ENCODE results near the gene RYR2. TPM values are rescaled to one million over a fixed set of nuclear protein-coding genes. Genes with fewer than 3 reads are reported as not detected.
A peak's percentile ranks its signal among the peaks of the same experiment; 100 is the strongest.
"Not testable (repeated sequence)": the region's sequence is repeated elsewhere in the genome, so short reads cannot be mapped to it uniquely, and the experiment has no call there.

Gene RYR2
- total and polyA plus RNA-seq, 5 experiments from 2014 or later, result not detected

DNA sequence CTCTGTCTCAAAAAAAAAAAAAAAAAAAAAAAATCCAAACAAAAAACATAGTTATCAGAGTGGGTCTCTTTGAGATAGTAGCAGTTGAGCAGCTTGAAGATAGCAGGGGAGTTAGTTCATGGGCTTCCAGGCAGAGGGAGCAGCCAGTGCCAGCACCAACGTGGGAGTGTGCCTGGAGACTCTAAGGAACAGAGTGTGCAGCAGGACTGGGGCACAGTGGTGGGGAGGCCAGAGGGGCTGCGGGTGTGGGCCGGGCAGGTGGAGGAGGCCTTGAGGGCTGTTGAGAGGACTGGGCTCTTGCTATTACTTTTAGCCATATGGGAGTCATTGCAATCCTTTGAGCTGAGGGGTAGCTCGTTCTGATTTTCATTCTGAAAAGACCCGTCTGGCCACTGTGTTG is 63.8 kb downstream of the RYR2 start:
- peaks cover 3 to 31% (median 17%) of the 10 kb centered on the region in 5 donors for H3K27me3 Mint-ChIP-seq
- H3K4me3 Mint-ChIP-seq, result no peak overlapping the region
- peak overlapping the region in 1 of 10 donors; percentile 19 for H3K27ac Mint-ChIP-seq
- POLR2A ChIA-PET, result no interaction called here
- peaks cover 0 to 8% (median 0%) of the 10 kb centered on the region in 9 donors for H3K9me3 Mint-ChIP-seq
- no peaks in the 10 kb centered on the region for H3K36me3 Mint-ChIP-seq
- no peak for ATAC-seq
- no peaks in the 10 kb centered on the region for H3K4me1 Mint-ChIP-seq
- DNase-seq, result no peak

DNA sequence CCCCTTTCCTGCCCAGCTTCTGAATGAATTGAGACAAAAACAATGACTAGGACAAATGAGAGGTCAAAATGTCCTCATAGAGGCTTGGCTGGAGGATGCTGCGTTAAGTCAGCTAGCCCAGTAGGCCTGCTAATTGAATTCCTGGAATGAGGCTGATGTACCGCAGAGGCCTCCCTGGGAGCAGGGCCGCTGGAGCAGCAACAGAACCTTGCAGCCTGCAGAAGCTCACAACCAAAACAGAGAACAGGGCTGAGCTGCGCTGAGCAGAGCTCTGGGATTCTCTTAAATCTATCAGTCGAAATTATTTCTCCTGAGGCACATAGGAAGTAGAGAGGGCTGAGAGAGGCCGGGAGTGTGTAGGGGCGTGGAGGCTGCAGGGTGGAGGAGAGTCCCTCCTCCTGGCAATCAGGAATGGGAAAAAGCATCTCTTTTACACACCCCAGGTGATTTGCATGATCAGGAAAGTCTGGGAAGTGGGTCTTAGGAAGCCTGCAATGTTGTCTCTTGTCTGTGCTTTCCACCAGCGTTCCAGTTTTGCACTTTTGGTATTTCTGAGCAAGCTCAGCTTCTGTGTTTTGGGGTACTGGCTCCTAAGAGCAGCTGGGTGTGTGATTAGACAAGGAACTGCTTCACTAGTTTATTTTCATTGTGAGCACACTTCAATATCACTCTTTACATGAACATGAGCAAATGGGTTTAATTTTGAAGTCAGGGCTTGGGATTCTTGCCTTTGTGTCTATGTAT is 66.5 kb downstream of the RYR2 start:
- Mint-ChIP-seq H3K4me3 (no peak overlapping the region), H3K27ac (peak overlapping the region in 1 of 10 donors; percentile 66), H3K36me3 (no peaks in the 10 kb centered on the region), H3K4me1 (no peaks in the 10 kb centered on the region), H3K27me3 (peaks cover 4 to 40% (median 23%) of the 10 kb centered on the region in 5 donors), H3K9me3 (peaks cover 0 to 4% (median 0%) of the 10 kb centered on the region in 9 donors)
- POLR2A ChIA-PET, result no interaction called here
- ATAC-seq (no peak), DNase-seq (no peak)

DNA sequence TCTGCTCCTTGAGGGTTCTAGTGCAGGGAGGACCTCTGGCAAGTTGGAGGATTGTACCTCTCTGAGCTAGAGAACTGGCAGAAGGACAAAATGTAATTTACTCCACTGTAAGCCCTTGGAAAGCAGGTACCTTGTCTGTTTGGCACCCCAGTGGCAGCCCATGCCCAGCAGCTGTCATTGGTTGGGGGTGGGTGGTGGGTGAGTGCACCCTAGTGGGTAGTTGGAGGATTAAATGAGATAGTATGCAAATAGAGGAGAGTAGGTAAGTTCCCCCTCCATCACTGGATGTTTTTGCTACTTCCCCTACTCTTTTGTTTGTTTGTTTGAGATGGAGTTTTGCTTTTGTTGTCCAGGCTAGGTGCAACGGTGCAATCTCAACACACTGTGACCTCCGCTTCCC is 69.8 kb downstream of the RYR2 start:
- no peaks in the 10 kb centered on the region for H3K4me1 Mint-ChIP-seq
- no peaks in the 10 kb centered on the region for H3K36me3 Mint-ChIP-seq
- H3K4me3 Mint-ChIP-seq, result no peak overlapping the region
- H3K27me3 Mint-ChIP-seq, result peaks cover 0 to 12% (median 5%) of the 10 kb centered on the region in 5 donors
- ATAC-seq (no peak), DNase-seq (no peak)
- POLR2A ChIA-PET, result no interaction called here
- peaks cover 0 to 3% (median 0%) of the 10 kb centered on the region in 9 donors for H3K9me3 Mint-ChIP-seq
- no peak overlapping the region for H3K27ac Mint-ChIP-seq

- POLR2A ChIA-PET, result no interaction called here
- peaks cover 0 to 3% (median 0%) of the 10 kb centered on the region in 9 donors for H3K9me3 Mint-ChIP-seq
- H3K36me3 Mint-ChIP-seq, result no peaks in the 10 kb centered on the region
- H3K27ac Mint-ChIP-seq, result no peak overlapping the region
- H3K27me3 Mint-ChIP-seq, result peaks cover 0 to 12% (median 5%) of the 10 kb centered on the region in 5 donors
- H3K4me1 Mint-ChIP-seq, result no peaks in the 10 kb centered on the region
- DNase-seq (no peak), ATAC-seq (no peak)
- H3K4me3 Mint-ChIP-seq, result no peak overlapping the region
Observed at GRCh38 chr1:237112663-237113062, 70.7 kb downstream of the RYR2 start.

DNA sequence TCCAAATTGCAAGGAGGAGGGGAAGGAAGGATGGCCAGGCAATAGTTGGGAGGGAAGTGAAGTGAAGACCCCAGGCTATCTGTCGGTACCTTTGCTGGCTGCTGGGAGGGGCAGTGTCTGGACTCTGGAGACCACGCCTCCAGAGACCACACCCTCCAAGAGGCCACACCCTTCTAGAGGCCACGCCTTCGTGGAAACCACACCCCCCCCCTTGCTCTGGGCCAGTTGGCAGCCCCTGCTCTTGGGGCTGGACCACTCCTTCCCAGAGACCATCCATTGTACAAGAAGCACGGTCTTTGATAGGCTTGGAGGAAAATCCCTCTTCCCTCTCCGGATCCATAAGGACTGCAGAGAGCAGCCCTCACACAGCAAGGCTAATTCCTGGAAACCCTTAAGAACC is 73.1 kb downstream of the RYR2 start:
- Mint-ChIP-seq H3K4me1 (no peaks in the 10 kb centered on the region), H3K27me3 (peaks cover 0 to 10% (median 9%) of the 10 kb centered on the region in 5 donors), H3K27ac (peak overlapping the region in 1 of 10 donors; percentile 36), H3K9me3 (peaks cover 0 to 3% (median 0%) of the 10 kb centered on the region in 9 donors), H3K4me3 (no peak overlapping the region), H3K36me3 (no peaks in the 10 kb centered on the region)
- DNase-seq (no peak), ATAC-seq (no peak)
- POLR2A ChIA-PET, result no interaction called here

- no peaks in the 10 kb centered on the region for H3K4me1 Mint-ChIP-seq
- no peak overlapping the region for H3K27ac Mint-ChIP-seq
- H3K9me3 Mint-ChIP-seq, result peaks cover 0 to 3% (median 0%) of the 10 kb centered on the region in 9 donors
- POLR2A ChIA-PET, result no interaction called here
- no peaks in the 10 kb centered on the region for H3K36me3 Mint-ChIP-seq
- no peak for ATAC-seq
- H3K4me3 Mint-ChIP-seq, result no peak overlapping the region
- no peak for DNase-seq
- peaks cover 0 to 21% (median 7%) of the 10 kb centered on the region in 5 donors for H3K27me3 Mint-ChIP-seq
Observed at GRCh38 chr1:237119091-237119490, 77.1 kb downstream of the RYR2 start.

DNA sequence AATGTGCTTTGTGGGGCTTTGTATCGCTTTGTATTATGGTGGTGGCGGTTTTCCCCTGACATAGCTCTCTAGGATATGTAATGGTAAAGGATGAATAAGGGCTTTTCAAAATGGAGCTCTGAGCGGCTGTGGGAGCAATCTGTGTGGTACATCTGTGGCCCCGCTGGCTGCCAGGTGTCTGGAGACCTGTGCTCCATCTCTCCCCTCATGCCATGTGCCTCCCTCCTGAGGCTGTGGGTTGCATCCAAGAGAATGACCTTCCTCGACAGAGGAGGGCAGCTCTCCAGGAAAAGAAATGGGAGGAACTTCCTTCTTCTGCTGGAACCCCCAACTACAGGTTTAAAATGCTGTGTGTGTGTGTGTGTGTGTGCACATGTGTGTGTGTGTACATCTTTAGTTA is 78.7 kb downstream of the RYR2 start:
- H3K9me3 Mint-ChIP-seq, result peaks cover 0 to 4% (median 0%) of the 10 kb centered on the region in 9 donors

GRCh38 chr1:237124856-237125462 is 83.0 kb downstream of the RYR2 start:
- no peak overlapping the region for H3K27ac Mint-ChIP-seq
- peaks cover 0 to 21% (median 7%) of the 10 kb centered on the region in 5 donors for H3K27me3 Mint-ChIP-seq
- POLR2A ChIA-PET, result no interaction called here
- H3K9me3 Mint-ChIP-seq, result peaks cover 9 to 25% (median 12%) of the 10 kb centered on the region in 9 donors
- DNase-seq, result no peak
- H3K36me3 Mint-ChIP-seq, result peaks cover 0 to 9% (median 2%) of the 10 kb centered on the region in 3 donors
- H3K4me3 Mint-ChIP-seq, result no peak overlapping the region
- ATAC-seq, result no peak
- no peaks in the 10 kb centered on the region for H3K4me1 Mint-ChIP-seq

More for the DNA sequence above, 78.7 kb downstream of the RYR2 start:
- H3K27ac Mint-ChIP-seq, result no peak overlapping the region
- H3K4me1 Mint-ChIP-seq, result no peaks in the 10 kb centered on the region
- no peak overlapping the region for H3K4me3 Mint-ChIP-seq
- H3K27me3 Mint-ChIP-seq, result peaks cover 0 to 21% (median 7%) of the 10 kb centered on the region in 5 donors
- no peaks in the 10 kb centered on the region for H3K36me3 Mint-ChIP-seq
- POLR2A ChIA-PET, result no interaction called here
- ATAC-seq, result no peak
- DNase-seq, result no peak

GRCh38 chr1:237126180-237126579 is 84.2 kb downstream of the RYR2 start:
- POLR2A ChIA-PET, result no interaction called here
- Mint-ChIP-seq H3K9me3 (peaks cover 9 to 31% (median 16%) of the 10 kb centered on the region in 9 donors), H3K4me1 (no peaks in the 10 kb centered on the region), H3K27ac (no peak overlapping the region), H3K4me3 (no peak overlapping the region), H3K27me3 (peaks cover 0 to 11% (median 4%) of the 10 kb centered on the region in 5 donors), H3K36me3 (peaks cover 0 to 11% (median 3%) of the 10 kb centered on the region in 3 donors)
- ATAC-seq (no peak), DNase-seq (no peak)

GRCh38 chr1:237127301-237127700 is 85.3 kb downstream of the RYR2 start:
- H3K4me1 Mint-ChIP-seq, H3K27me3 Mint-ChIP-seq, H3K27ac Mint-ChIP-seq, H3K4me3 Mint-ChIP-seq, ATAC-seq, POLR2A ChIA-PET, DNase-seq: not testable (repeated sequence)
- Mint-ChIP-seq H3K36me3 (peaks cover 0 to 15% (median 5%) of the 10 kb centered on the region in 3 donors), H3K9me3 (peaks cover 9 to 34% (median 23%) of the 10 kb centered on the region in 9 donors)

DNA sequence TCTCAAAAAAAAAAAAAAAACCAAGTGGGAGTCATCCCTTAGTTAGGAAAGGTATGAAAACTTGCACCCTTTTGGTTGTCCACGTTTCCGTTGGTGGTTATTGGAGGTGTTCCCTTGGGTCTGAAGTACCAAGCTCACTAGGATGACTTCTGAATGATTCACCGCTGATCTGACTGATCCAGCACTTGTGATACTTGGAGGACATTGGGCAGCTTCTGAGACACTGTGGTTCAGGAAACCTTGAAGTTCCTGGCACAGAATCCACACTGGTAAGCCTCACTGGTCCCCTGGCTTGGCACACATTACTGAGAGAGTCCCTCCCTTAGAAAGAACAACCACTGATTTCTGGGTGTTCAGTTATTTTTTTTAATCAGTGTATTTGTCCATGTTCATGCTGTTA is 91.9 kb downstream of the RYR2 start:
- POLR2A ChIA-PET, result no interaction called here
- Mint-ChIP-seq H3K36me3 (peaks cover 0 to 22% (median 3%) of the 10 kb centered on the region in 3 donors), H3K27ac (no peak overlapping the region), H3K9me3 (peaks cover 16 to 47% (median 24%) of the 10 kb centered on the region in 9 donors), H3K4me3 (no peak overlapping the region), H3K27me3 (peaks cover 0 to 6% (median 0%) of the 10 kb centered on the region in 5 donors), H3K4me1 (no peaks in the 10 kb centered on the region)
- DNase-seq (no peak), ATAC-seq (no peak)

DNA sequence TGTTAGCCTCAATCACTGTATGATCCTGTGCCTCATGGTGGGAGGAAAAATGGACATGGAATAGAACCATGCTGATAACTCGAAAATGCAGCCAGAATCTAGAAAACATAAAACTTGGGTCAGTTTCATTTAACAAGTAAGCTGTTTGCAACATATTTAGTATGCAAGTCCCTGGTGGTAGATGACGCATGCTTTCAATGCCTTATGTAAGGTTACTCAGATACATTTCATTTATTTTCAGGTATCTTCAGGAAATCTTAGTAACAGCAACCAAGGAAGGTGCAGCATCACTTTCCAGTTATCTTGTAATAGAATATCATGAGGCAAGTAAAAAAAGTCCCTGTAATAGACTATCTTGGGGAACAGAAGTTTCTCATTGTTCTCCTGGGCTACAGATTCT is 92.9 kb downstream of the RYR2 start:
- H3K27ac Mint-ChIP-seq, result no peak overlapping the region
- POLR2A ChIA-PET, result no interaction called here
- peaks cover 13 to 42% (median 19%) of the 10 kb centered on the region in 9 donors for H3K9me3 Mint-ChIP-seq
- no peaks in the 10 kb centered on the region for H3K4me1 Mint-ChIP-seq
- no peak overlapping the region for H3K4me3 Mint-ChIP-seq
- ATAC-seq (no peak), DNase-seq (no peak)
- peaks cover 0 to 18% (median 3%) of the 10 kb centered on the region in 3 donors for H3K36me3 Mint-ChIP-seq
- H3K27me3 Mint-ChIP-seq, result peaks cover 0 to 6% (median 0%) of the 10 kb centered on the region in 5 donors

GRCh38 chr1:237138551-237138950 is 96.6 kb downstream of the RYR2 start:
- no peak overlapping the region for H3K27ac Mint-ChIP-seq

More at GRCh38 chr1:237138551-237138950, 96.6 kb downstream of the RYR2 start:
- POLR2A ChIA-PET, result no interaction called here
- Mint-ChIP-seq H3K36me3 (no peaks in the 10 kb centered on the region), H3K9me3 (peaks cover 0 to 13% (median 3%) of the 10 kb centered on the region in 9 donors), H3K4me3 (no peak overlapping the region), H3K4me1 (no peaks in the 10 kb centered on the region), H3K27me3 (peaks cover 0 to 5% (median 0%) of the 10 kb centered on the region in 5 donors)
- ATAC-seq (no peak), DNase-seq (no peak)

Data from naive thymus-derived CD8-positive, alpha-beta T cell (primary cell).